Activated naive CD4-positive, alpha-beta T cell treated with anti-CD3 and anti-CD28 coated beads, Interleukin-2, amount 50 U/mL, for 24 hours (primary cell): ENCODE results near the gene PDE4A.

ENCODE experiments used
- H3K27ac Mint-ChIP-seq: one replicate; pipeline ENCODE4 v1.8.0; 2021; ENCODE audit warnings: mild to moderate bottlenecking, mixed read lengths
- H3K27me3 Mint-ChIP-seq: one replicate; pipeline ENCODE4 v1.8.0; 2021; ENCODE audit warnings: mixed read lengths
- H3K36me3 Mint-ChIP-seq: one replicate; pipeline ENCODE4 v1.8.0; 2021; ENCODE audit warnings: mixed read lengths
- H3K4me1 Mint-ChIP-seq: one replicate; pipeline ENCODE4 v1.8.0; 2021; ENCODE audit warnings: mixed read lengths
- H3K4me3 Mint-ChIP-seq: one replicate; pipeline ENCODE4 v1.8.0; 2021; ENCODE audit warnings: mild to moderate bottlenecking, mixed read lengths
- H3K9me3 Mint-ChIP-seq: one replicate; pipeline ENCODE4 v1.8.0; 2021; ENCODE audit warnings: mixed read lengths

Gene PDE4A

DNA sequence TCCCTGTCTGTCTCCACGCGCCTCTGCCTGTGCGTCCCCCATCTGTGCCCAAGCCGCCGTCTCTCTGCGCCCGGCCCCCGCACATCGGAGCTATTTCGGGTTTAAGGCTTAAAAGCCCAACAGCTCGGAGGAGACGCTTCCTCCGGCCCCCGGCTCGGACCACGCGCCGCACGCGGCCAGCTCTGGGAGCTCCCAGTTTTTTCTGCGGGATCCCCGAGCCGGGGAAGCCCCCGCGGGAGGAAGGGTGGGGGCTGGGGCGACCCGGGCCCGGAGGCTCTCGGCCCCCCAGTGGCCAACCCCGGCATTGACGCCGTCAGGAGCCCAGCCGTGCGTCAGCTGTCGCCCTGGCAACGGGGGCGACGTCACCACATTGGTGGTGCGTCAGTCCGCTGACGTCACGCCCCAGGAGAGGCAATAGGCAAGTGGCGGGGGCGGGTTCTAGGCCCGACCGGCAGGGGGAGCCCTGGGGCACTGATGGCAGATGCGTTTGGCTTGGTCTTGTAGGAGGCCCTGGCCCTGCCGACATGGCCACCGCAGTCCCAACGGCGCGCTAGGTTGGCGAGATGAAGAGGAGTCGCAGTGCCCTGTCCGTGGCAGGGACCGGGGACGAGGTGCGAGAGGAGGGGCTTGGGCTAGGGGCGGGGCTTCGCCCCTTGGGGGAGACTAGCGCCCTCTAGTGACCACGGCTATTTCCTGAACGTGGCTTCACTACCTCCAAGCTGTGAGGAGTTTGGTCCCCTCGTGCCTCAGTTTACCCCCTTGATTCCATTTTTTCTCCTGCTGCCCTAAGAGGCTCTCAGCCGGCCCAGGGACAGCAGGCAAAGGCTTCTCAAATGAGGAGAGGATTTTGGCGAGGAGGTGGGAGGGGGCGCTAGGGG, 3.7 kb upstream of the PDE4A start:
- H3K4me1 Mint-ChIP-seq: peaks cover 53% of the 10 kb centered on the region
- H3K27me3 Mint-ChIP-seq: peaks cover 29% of the 10 kb centered on the region
- no peaks in the 10 kb centered on the region for H3K36me3 Mint-ChIP-seq
- H3K9me3 Mint-ChIP-seq: no peaks in the 10 kb centered on the region
- peak overlapping the region; percentile 64 for H3K4me3 Mint-ChIP-seq
- peak overlapping the region; percentile 94 for H3K27ac Mint-ChIP-seq

DNA sequence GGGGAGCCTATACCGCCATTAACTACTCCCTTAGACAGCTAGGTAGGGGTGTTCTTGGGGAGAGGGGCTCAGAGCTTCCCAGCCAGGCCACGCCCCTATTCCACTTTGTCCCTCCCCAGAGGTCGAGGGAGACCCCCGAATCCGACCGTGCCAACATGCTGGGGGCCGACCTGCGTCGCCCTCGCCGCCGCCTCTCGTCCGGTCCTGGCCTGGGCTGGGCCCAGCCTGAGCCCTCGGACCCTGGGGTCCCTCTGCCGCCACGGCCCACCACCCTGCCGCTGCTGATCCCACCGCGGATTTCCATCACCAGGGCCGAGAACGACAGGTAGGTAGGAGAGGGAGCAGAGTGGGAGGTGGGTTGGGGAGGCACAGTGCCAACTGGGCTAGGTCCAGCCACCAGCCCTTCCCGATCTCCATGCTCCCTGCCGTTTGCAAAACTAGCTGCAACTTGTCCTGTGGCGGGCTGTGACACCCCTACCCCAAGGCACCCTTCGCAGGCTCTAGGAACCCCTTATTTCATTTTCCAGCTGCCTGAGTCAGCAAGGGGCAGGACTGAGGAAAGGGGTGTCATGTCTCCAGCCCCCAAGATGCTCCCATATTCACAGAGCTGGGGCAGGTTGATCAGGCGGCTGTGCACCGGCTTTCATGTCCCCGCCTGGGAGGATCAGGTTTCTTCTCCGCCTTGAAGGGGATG, 2.6 kb upstream of the PDE4A start:
- Mint-ChIP-seq H3K4me3 (peak overlapping the region; percentile 58), H3K4me1 (peaks cover 48% of the 10 kb centered on the region), H3K27ac (no peak overlapping the region), H3K9me3 (no peaks in the 10 kb centered on the region), H3K36me3 (no peaks in the 10 kb centered on the region), H3K27me3 (peaks cover 36% of the 10 kb centered on the region)

DNA sequence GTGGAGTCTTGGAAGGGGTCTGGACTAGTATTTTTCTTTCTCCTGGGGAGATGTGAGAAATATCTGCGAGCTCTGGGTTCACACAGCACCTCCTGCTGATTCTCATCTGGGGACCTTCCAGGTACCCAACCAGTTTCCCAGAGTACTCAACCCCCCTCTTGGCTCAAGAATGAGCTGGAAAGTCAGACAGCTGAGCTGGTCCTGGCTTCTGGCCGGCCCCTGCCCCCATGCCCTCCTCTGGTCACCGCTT, 2.2 kb upstream of the PDE4A start:
- H3K27me3 Mint-ChIP-seq: peaks cover 36% of the 10 kb centered on the region
- no peaks in the 10 kb centered on the region for H3K9me3 Mint-ChIP-seq
- H3K27ac Mint-ChIP-seq: no peak overlapping the region
- H3K4me3 Mint-ChIP-seq: peak overlapping the region; percentile 58
- H3K4me1 Mint-ChIP-seq: peaks cover 46% of the 10 kb centered on the region
- H3K36me3 Mint-ChIP-seq: no peaks in the 10 kb centered on the region

DNA sequence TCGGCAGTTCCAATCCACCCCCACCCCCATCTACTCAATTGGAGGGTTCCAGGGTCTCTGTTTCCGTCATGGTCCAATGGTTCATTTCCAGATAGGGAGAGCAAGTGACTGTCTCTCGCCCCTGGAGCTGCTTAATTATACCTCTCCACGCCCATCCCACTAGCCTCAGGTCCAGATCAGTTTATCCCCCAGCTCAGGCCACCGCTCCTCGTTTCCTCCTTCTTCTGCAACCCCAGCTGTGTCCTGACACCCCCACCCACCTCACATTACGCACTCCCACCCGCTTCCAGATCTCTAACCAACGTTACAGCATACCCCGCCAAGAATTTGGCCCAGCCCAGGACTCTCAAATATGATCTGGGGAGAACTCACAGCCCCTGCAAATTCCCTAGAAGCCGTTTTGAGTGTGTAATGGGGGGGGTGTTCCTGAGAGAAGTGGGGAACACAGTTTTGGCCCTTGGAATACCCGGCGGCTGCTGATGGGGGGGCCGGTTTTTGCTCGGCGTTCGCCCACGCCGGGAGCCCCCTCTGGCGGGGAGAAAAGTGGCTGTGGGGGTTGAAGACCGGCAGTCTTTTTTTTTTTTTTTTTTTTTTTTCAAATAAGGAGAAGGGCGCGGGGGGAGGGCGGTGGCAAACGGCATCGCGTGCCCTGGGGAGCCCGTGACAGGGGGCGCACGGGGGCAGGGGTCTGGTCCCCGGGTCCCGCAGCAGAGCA, 1.7 kb upstream of the PDE4A start:
- H3K27ac Mint-ChIP-seq: peak overlapping the region; percentile 62
- no peaks in the 10 kb centered on the region for H3K36me3 Mint-ChIP-seq
- no peaks in the 10 kb centered on the region for H3K9me3 Mint-ChIP-seq
- H3K4me3 Mint-ChIP-seq: peak overlapping the region; percentile 58
- peaks cover 48% of the 10 kb centered on the region for H3K4me1 Mint-ChIP-seq
- H3K27me3 Mint-ChIP-seq: peaks cover 40% of the 10 kb centered on the region

DNA sequence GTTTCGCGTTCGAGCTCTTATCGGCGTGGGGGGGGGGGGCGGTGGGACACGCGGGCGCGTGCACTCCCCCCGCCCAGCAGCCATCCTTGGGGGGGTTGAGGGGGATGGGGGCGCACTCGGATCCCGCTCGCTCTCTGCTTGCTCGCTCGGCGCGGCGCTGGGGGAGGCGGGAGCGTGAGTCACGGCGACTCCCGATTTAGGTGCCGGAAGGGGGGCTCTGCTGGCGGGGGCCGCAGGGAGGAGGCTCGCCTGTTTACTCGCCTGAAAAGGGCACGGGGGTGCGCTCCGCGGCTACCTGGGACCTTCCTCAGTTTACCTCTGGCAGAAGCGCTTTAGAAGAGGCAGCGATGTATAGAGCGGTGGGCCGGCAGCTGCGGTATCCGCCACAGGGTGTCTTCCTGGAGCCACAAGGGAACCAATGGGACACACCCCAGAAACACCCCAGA, 1.1 kb upstream of the PDE4A start:
- H3K27ac Mint-ChIP-seq: peak overlapping the region; percentile 61
- H3K36me3 Mint-ChIP-seq: no peaks in the 10 kb centered on the region
- peaks cover 54% of the 10 kb centered on the region for H3K4me1 Mint-ChIP-seq
- H3K9me3 Mint-ChIP-seq: no peaks in the 10 kb centered on the region
- H3K4me3 Mint-ChIP-seq: peak overlapping the region; percentile 82
- peaks cover 41% of the 10 kb centered on the region for H3K27me3 Mint-ChIP-seq

DNA sequence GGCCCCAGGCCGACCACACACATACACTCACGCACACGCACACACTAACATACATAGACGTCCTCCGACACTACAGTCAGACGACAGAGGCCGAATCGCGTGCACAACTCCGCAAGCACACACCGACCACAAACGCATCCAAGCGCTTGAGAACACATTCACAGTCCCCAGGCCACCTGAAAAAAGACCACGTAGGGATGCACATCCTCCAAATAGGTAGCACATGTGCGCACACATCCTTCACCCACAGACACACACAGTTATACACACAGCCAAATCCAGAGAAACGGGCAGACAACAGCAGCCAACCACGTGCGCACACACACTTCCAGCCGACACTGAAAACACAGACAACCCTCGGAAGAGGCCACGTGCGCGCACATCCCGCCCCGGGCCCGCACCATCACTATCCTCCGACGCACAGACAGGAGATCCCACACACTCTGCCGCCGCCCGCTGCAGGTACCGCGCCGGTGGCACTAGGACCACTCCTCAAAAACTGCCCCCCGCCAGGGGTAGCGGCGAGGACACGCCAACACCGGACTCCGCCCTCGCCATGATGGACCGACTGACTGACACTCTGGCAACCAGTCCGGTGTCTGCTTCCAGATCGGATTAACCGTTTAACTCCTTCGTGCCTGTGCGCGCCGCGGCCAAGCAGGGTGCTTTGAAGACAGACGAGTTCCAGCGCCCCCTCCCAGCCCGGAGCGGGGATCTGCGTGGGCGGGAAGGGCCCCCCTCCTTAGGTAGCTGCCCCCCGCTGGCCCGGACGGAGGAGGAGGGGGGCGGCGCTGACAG, 493 bp upstream of the PDE4A start:
- H3K27ac Mint-ChIP-seq: peak overlapping the region; percentile 61
- H3K4me3 Mint-ChIP-seq: peak overlapping the region; percentile 82
- H3K4me1 Mint-ChIP-seq: peaks cover 60% of the 10 kb centered on the region
- peaks cover 43% of the 10 kb centered on the region for H3K27me3 Mint-ChIP-seq
- H3K36me3 Mint-ChIP-seq: no peaks in the 10 kb centered on the region
- no peaks in the 10 kb centered on the region for H3K9me3 Mint-ChIP-seq

DNA sequence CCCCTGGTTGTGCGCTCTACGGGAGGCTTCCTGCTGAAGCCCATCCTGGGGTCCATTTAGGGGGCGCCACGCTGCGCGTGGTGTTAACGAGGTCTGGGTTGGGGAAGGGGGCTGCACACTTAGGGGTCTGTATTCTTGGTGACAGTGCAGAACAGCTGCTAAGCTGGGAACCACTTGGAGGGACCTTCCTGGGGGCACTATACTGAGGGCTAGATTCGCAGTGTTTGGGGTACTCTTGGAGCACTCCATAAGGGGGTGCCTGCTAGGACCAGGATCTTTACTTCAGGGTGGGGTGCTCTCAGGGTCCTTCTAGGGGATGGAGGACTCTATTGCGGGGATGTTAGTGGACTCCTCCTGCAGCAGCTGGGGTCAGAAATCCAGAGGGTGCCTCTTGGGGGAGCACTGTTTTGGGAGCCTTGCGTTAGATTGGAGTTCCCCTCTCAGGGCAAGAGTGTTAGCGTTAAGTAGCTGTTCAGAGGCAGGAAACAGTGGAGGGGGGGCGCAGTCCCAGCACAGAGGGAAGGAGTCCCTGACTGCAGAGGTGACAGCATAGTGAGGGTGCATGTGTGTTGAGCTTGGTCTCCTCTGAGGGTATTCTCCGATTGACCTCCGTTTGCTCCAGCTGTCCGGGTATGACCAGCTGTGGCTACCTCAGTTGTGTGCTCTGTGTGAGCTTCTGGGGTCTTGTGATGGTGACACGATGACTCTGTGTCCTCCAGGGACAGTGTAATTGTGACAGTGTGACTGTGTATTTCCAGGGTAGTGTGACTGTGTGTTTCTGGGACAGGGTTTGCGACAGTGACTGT, 1.1 kb downstream of the PDE4A start:
- H3K4me1 Mint-ChIP-seq: peaks cover 61% of the 10 kb centered on the region
- H3K36me3 Mint-ChIP-seq: no peaks in the 10 kb centered on the region
- H3K27me3 Mint-ChIP-seq: peaks cover 46% of the 10 kb centered on the region
- H3K9me3 Mint-ChIP-seq: no peaks in the 10 kb centered on the region
- H3K4me3 Mint-ChIP-seq: peak overlapping the region; percentile 9
- H3K27ac Mint-ChIP-seq: peak overlapping the region; percentile 59

DNA sequence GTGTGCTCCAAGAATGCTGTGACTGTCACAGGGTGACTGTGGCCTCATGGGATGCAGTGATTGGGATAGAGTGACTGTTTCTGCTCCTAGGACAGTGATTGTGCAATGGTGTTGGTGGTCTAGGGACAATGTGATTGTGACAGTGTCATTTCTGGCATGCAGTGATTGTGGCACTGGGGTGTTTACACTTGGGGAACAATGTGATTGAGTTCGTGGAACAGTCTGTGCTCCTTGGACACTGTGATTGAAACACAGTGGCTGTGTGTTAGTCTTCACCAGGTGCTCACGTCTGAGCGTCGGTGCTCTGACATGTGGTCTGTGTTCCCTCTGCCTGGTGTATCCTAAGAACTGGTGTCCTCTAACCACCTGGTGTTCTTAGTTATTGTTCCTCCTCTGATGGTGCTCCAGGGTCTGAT, 1.7 kb downstream of the PDE4A start:
- Mint-ChIP-seq H3K27ac (no peak overlapping the region), H3K4me1 (peaks cover 56% of the 10 kb centered on the region), H3K27me3 (peaks cover 44% of the 10 kb centered on the region), H3K4me3 (peak overlapping the region; percentile 9), H3K9me3 (no peaks in the 10 kb centered on the region), H3K36me3 (no peaks in the 10 kb centered on the region)

DNA sequence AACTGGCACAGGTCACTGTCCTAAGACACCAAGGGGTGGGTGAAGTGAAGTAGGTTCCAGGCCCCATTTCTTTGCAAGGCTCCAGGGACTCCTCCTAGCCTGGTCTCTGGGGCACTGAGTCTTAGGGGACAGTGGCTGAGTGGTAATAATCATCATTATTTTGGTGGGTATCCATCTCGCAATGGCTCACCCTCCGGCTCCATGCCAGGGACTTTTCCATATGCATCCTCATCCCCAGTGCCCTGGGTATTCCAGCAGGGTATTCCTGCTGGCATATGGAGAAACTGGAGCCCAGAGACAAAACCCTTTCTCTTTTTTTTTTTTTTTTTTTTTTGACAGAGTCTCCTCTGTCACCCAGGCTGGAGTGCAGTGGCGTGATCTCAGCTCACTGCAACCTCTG, 2.5 kb downstream of the PDE4A start:
- Mint-ChIP-seq H3K27ac (no peak overlapping the region), H3K4me3 (no peak overlapping the region), H3K9me3 (no peaks in the 10 kb centered on the region), H3K4me1 (peaks cover 58% of the 10 kb centered on the region), H3K27me3 (peaks cover 41% of the 10 kb centered on the region), H3K36me3 (no peaks in the 10 kb centered on the region)

DNA sequence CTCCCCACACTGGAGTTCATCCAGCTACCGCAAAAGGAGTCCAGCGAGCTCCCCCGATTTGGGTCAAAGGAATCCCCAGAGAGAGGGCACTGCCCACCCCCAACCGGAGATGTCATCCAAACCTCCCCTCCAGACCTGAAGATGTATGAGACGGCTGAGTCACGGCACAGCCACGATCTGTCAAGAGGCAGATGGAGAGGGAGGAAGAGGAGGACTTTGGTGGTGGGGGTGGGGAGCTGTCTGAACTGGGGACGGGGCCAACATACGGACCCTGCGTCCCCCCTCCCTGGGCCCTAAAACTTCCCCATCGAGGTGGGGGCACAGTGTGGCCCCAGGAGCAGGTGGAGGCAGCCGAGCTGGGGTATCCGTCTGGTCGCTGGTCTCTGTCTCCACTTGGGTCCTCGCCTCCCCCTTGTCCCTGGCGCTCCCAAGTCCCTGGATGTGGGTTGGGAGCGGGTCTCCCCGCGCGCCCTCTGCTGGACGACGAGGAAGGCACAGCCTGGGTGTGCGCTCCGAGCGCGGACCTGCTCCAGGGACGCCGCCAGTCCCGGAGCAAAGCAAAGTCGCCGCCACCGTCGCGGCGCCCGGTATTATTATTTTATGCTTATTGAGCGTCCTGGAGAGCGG, 3.8 kb downstream of the PDE4A start:
- no peaks in the 10 kb centered on the region for H3K36me3 Mint-ChIP-seq
- peaks cover 60% of the 10 kb centered on the region for H3K4me1 Mint-ChIP-seq
- H3K4me3 Mint-ChIP-seq: peak overlapping the region; percentile 63
- no peak overlapping the region for H3K27ac Mint-ChIP-seq
- no peaks in the 10 kb centered on the region for H3K9me3 Mint-ChIP-seq
- peaks cover 34% of the 10 kb centered on the region for H3K27me3 Mint-ChIP-seq

DNA sequence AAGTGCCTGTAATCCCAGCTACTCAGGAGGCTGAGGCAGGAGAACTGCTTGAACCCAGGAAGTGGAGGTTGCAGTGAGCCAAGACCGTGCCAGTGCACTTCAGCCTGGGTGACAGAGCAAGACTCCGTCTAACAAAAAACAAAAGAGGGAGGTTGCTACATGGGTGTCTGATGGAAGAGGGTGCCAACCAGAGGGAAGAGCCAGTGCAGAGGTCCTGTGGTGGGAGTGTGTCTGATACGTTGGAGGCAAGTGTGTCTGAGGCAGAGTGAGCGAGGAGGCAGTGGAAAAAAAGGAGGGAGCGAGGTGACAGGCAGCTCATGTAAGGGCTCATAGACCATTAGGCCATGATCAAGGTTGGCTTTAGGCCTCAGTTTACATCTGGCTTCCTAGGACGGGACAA, 6.8 kb downstream of the PDE4A start:
- Mint-ChIP-seq H3K36me3 (no peaks in the 10 kb centered on the region), H3K4me3 (no peak overlapping the region), H3K27me3 (peaks cover 30% of the 10 kb centered on the region), H3K9me3 (no peaks in the 10 kb centered on the region), H3K4me1 (peaks cover 61% of the 10 kb centered on the region), H3K27ac (no peak overlapping the region)

DNA sequence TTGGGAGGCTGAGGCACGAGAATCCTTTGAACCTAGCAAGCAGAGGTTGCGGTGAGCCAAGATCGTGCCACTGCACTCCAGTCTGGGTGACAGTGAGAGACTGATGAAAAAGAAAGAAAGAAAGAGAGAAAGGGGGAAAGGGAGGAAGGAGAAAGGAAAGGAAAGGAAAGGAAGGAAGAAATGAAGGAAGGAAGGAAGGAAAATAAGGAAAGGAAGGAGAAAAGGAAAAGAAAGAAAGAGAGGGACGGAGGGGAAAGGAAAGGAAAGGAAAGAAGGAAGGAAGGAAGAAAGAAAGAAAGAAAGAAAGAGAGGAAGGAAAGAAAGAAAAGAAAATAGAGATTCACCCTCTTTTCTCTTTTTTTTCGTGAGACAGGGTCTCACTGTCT, 8.7 kb downstream of the PDE4A start:
- Mint-ChIP-seq H3K27me3 (peaks cover 23% of the 10 kb centered on the region), H3K27ac (no peak overlapping the region), H3K36me3 (no peaks in the 10 kb centered on the region)

DNA sequence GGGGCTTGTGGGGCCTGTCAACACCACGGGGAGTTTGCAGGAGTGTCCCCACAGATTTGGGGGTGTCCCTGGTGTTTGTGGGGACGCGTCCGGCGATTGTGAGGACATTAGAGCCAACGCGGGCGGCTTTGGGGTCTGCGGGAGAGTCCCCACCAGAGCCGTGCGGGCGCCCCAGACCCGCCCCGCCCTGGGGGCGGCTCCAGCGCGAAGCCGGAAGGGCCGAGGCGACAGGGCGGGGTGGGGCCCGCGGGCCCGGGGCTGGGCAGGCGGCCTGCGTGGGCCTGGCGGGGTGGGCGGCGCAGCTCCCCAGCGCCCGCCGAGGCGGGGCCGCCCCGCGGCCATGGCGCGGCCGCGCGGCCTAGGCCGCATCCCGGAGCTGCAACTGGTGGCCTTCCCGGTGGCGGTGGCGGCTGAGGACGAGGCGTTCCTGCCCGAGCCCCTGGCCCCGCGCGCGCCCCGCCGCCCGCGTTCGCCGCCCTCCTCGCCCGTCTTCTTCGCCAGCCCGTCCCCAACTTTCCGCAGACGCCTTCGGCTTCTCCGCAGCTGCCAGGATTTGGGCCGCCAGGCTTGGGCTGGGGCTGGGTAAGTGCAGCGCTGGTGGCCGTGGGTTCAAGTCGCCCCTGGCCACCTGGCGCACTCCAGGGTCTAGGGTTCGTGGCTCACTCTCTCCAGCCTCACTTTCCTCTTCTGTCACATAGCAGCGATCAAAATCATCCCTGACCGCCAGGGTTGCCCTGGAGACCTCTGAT, 10.3 kb downstream of the PDE4A start:
- Mint-ChIP-seq H3K36me3 (no peaks in the 10 kb centered on the region), H3K4me1 (peaks cover 38% of the 10 kb centered on the region), H3K27ac (peak overlapping the region; percentile 35), H3K4me3 (peak overlapping the region; percentile 90), H3K9me3 (no peaks in the 10 kb centered on the region), H3K27me3 (peaks cover 19% of the 10 kb centered on the region)

More for the DNA sequence above, 8.7 kb downstream of the PDE4A start:
- Mint-ChIP-seq H3K4me1 (peaks cover 55% of the 10 kb centered on the region), H3K9me3 (no peaks in the 10 kb centered on the region), H3K4me3 (no peak overlapping the region)
